Kidney (tissue), 22 donors: ENCODE data around the gene WASF2. TPM values are rescaled to one million over a fixed set of nuclear protein-coding genes. Genes with fewer than 3 reads are reported as not detected.
"Not testable (repeated sequence)": the region's sequence is repeated elsewhere in the genome, so short reads cannot be mapped to it uniquely, and the experiment has no call there.

Experiments used
- DNase-seq, 5 donors: peaks; one replicate each; pipeline ENCODE4 v3.0.0-alpha.2; 2013 to 2020
- FAIRE-seq: peaks from 2 replicates; lab custom pipeline; 2012; peaks lifted over from hg19 to GRCh38; lab: Jason Lieb, UNC
- H3K27ac ChIP-seq, 2 donors: one replicate each; pipeline ENCODE4 v1.7.0; 2013; ENCODE audit warnings: low read depth in 2 of 2, low read length in 2 of 2, inconsistent platforms in 1 of 2
- H3K27me3 ChIP-seq: one replicate; pipeline ENCODE4 v1.7.1; 2013; ENCODE audit warnings: low read length, inconsistent platforms; ENCODE audit not compliant: control insufficient read depth, insufficient read depth
- H3K36me3 ChIP-seq, 3 donors: one replicate each; pipeline versions ENCODE4 v1.7.0 to v1.7.1; 2013; ENCODE audit warnings: low read length in 3 of 3, control low read depth in 1 of 3, inconsistent platforms in 1 of 3; ENCODE audit not compliant: insufficient read depth in 3 of 3, control insufficient read depth in 2 of 3
- H3K4me1 ChIP-seq, 3 donors: one replicate each; pipeline versions ENCODE4 v1.7.0 to v1.7.1; 2013; ENCODE audit warnings: low read length in 3 of 3, inconsistent platforms in 1 of 3, low read depth in 1 of 3; ENCODE audit not compliant: control insufficient read depth in 2 of 3, insufficient read depth in 2 of 3
- H3K4me3 ChIP-seq, 3 donors: one replicate each; pipeline versions ENCODE4 v1.7.0 to v1.8.1; 2013; ENCODE audit warnings: low read length in 3 of 3, control low read depth in 1 of 3, inconsistent platforms in 1 of 3
- H3K9ac ChIP-seq, 3 donors: one replicate each; pipeline versions ENCODE4 v1.7.0 to v1.7.1; 2013; ENCODE audit warnings: low read length in 3 of 3, control low read depth in 1 of 3, inconsistent platforms in 1 of 3
- H3K9me3 ChIP-seq, 3 donors: one replicate each; pipeline versions ENCODE4 v1.7.0 to v1.7.1; 2013; ENCODE audit warnings: low read length in 3 of 3, control low read depth in 1 of 3, inconsistent platforms in 1 of 3; ENCODE audit not compliant: control insufficient read depth in 2 of 3, insufficient read depth in 1 of 3
- intact Hi-C: fragments of 100-400 bp; cut with DNase I; formaldehyde crosslinking; loops from one replicate; pipeline ENCODE4 v1.11.1; 2022
- long read RNA-seq, 10 donors: library from polyadenylated mRNA in 1 of 10; unstranded in 1 of 10; transcript quantifications; one replicate each; pipeline ENCODE4 v2.0.0 and lab custom pipeline, GENCODE V29; 2021 to 2026
- polyA plus RNA-seq: library from polyadenylated mRNA; stranded (reverse); fragments of 350-450 nt; fragmentation: Illumina TruSeq; extraction: RNeasy Lipid Tissue Mini Kit (QIAGEN cat#74804); gene quantifications from one replicate; pipeline ENCODE4 v1.2.3, GENCODE V29; 2014; ENCODE audit warnings: low read depth, low replicate concordance; ENCODE audit not compliant: insufficient read depth
- total RNA-seq: library from RNA; stranded (reverse); fragmentation: NEBNext Ultra II Directional; extraction: Animal tissue kit (Norgen Biotek cat#: 25700); gene quantifications from one replicate; pipeline ENCODE4 v1.2.1, GENCODE V29; 2021
- TF ChIP-seq, protein P1 (sequence below): IDR thresholded peaks from 3 replicates; pipeline ENCODE4 v1.5.1; 2012; ENCODE audit warnings: mild to moderate bottlenecking, moderate library complexity, borderline replicate concordance; ENCODE audit not compliant: insufficient read depth; ENCODE audit errors: extremely low read depth
- donor health status: control.
- donor health status: control.
- donor health status: control.
- donor health status: control.
- donor health status: control.
- donor health status: DM: yes; HTN: yes; CAD: no.
- donor health status: Normal renal cell carcinoma (clear cell type).

The WASF2 gene, protein sequence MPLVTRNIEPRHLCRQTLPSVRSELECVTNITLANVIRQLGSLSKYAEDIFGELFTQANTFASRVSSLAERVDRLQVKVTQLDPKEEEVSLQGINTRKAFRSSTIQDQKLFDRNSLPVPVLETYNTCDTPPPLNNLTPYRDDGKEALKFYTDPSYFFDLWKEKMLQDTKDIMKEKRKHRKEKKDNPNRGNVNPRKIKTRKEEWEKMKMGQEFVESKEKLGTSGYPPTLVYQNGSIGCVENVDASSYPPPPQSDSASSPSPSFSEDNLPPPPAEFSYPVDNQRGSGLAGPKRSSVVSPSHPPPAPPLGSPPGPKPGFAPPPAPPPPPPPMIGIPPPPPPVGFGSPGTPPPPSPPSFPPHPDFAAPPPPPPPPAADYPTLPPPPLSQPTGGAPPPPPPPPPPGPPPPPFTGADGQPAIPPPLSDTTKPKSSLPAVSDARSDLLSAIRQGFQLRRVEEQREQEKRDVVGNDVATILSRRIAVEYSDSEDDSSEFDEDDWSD
- total RNA-seq (159 TPM), polyA plus RNA-seq (23.9 TPM)
- long read RNA-seq, donor 1, full-length matches to known transcripts = 13 of 77 reads
- long read RNA-seq, donor 1, partial matches to known transcripts = 64 of 77 reads
- long read RNA-seq, donor 1, other reads (novel, unspliced or antisense) = 0 of 77 reads
- long read RNA-seq, donor 2, full-length matches to known transcripts = 9 of 55 reads
- long read RNA-seq, donor 2, partial matches to known transcripts = 46 of 55 reads
- long read RNA-seq, donor 2, other reads (novel, unspliced or antisense) = 0 of 55 reads
- long read RNA-seq, donor 3, full-length matches to known transcripts = 7 of 82 reads
- long read RNA-seq, donor 3, partial matches to known transcripts = 75 of 82 reads
- long read RNA-seq, donor 3, other reads (novel, unspliced or antisense) = 0 of 82 reads
- long read RNA-seq, donor 4, full-length matches to known transcripts = 16 of 65 reads
- long read RNA-seq, donor 4, partial matches to known transcripts = 49 of 65 reads
- long read RNA-seq, donor 4, other reads (novel, unspliced or antisense) = 0 of 65 reads
- long read RNA-seq, donor 5, full-length matches to known transcripts = 1 of 1 reads
- long read RNA-seq, donor 5, partial matches to known transcripts = 0 of 1 reads
- long read RNA-seq, donor 5, other reads (novel, unspliced or antisense) = 0 of 1 reads
- long read RNA-seq, donor 6 = 0 reads
- long read RNA-seq, donor 7, partial matches to known transcripts = 45 of 129 reads
- long read RNA-seq, donor 7, other reads (novel, unspliced or antisense) = 84 of 129 reads
- long read RNA-seq, donor 8, full-length matches to known transcripts = 9 of 64 reads
- long read RNA-seq, donor 8, partial matches to known transcripts = 55 of 64 reads
- long read RNA-seq, donor 8, other reads (novel, unspliced or antisense) = 0 of 64 reads
- long read RNA-seq, donor 9, full-length matches to known transcripts = 2 of 24 reads
- long read RNA-seq, donor 9, partial matches to known transcripts = 22 of 24 reads
- long read RNA-seq, donor 9, other reads (novel, unspliced or antisense) = 0 of 24 reads
- long read RNA-seq, donor 10, full-length matches to known transcripts = 12 of 74 reads
- long read RNA-seq, donor 10, partial matches to known transcripts = 62 of 74 reads
- long read RNA-seq, donor 10, other reads (novel, unspliced or antisense) = 0 of 74 reads

DNA sequence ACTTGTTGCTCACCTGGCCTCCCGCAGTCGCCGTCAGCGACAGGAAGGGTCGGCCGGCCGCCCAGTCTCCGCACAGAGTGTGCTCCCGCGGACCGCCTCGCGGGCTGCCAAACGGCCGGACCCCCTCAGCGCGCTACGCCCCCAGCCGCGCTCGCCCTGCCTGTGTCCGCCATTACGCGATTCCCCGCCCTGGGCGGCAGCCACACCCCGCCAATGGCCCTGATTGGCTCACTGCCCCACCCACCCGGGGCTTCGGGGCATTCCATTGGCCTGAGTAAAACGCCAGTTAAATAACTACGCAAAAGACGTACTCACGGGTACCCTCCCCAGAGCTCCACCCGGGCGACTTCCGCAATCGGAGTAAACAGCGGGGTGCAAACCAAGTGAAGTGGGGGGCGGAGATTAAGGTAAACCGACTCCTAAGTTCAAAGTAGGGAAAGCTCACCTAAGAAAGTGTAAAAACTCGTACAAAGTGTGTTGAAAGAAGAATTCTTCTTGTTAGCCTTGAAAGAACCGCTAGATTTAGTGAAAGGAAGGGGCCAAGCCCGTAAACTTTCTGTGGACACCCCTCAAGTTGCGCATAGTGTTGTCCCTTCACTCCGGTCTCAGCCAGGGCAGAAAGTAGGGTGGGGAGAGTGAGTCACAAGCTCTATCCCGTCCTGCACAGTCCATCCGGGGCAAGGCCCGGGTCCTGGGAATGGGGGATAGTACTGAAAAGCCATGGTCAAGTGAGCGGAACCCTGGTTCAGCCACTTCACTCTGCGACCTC lies at the start of gene WASF2:
TSS of gene WASF2 (minus strand) at position 195 of the 769 bp plus-strand sequence. CDS start 61,277 bp downstream, outside the sequence.
- intact Hi-C loops = no loop called here
- FAIRE-seq = peak; percentile 88
- H3K4me3 ChIP-seq = peak within 1 kb of the TSS; percentile 99
- H3K9ac ChIP-seq = peak within 1 kb of the TSS; percentile 96 to 98 (median 97)
- H3K27me3 ChIP-seq = no peaks in the 10 kb centered on the region
- peak within 1 kb of the TSS; percentile 97 to 98 for H3K27ac ChIP-seq
- peaks cover 0 to 8% (median 7%) of the 10 kb centered on the region in 3 donors for H3K4me1 ChIP-seq
- TF ChIP-seq, protein P1, sequence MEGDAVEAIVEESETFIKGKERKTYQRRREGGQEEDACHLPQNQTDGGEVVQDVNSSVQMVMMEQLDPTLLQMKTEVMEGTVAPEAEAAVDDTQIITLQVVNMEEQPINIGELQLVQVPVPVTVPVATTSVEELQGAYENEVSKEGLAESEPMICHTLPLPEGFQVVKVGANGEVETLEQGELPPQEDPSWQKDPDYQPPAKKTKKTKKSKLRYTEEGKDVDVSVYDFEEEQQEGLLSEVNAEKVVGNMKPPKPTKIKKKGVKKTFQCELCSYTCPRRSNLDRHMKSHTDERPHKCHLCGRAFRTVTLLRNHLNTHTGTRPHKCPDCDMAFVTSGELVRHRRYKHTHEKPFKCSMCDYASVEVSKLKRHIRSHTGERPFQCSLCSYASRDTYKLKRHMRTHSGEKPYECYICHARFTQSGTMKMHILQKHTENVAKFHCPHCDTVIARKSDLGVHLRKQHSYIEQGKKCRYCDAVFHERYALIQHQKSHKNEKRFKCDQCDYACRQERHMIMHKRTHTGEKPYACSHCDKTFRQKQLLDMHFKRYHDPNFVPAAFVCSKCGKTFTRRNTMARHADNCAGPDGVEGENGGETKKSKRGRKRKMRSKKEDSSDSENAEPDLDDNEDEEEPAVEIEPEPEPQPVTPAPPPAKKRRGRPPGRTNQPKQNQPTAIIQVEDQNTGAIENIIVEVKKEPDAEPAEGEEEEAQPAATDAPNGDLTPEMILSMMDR = no peak
- no peaks in the 10 kb centered on the region for H3K36me3 ChIP-seq
- no peaks in the 10 kb centered on the region for H3K9me3 ChIP-seq
- peak; percentile 98 to 99 (median 99) for DNase-seq

DNA sequence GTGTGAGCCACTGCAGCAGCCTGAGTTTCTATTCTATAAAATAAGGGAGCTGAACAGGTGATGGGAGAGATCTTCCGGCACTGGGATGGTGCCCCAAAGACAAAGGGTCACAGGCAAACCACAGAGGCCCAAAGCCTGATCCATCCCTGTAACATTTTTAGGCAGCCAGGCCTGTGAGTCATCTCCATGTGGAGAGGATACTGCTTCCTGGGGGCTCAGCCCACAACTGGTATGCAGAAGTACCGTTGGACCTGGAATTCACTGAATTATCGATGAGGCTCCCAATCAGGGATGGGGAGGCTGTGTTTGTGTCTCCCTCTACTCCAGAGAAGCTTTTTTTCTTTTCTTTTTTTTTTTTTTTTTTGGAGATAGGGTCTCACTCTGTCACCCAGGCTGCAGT lies 48.8 kb upstream of the WASF2 start:
- H3K27me3 ChIP-seq = no peaks in the 10 kb centered on the region
- H3K4me3 ChIP-seq = no peak overlapping the region
- peaks cover 3 to 31% (median 9%) of the 10 kb centered on the region in 3 donors for H3K4me1 ChIP-seq
- H3K36me3 ChIP-seq = peaks cover 4 to 10% (median 5%) of the 10 kb centered on the region in 3 donors
- intact Hi-C loops = no loop called here
- no peak overlapping the region for H3K27ac ChIP-seq
- DNase-seq = no peak
- TF ChIP-seq, protein P1 = no peak
- H3K9me3 ChIP-seq = no peaks in the 10 kb centered on the region
- no peak for FAIRE-seq
- no peak overlapping the region for H3K9ac ChIP-seq

DNA sequence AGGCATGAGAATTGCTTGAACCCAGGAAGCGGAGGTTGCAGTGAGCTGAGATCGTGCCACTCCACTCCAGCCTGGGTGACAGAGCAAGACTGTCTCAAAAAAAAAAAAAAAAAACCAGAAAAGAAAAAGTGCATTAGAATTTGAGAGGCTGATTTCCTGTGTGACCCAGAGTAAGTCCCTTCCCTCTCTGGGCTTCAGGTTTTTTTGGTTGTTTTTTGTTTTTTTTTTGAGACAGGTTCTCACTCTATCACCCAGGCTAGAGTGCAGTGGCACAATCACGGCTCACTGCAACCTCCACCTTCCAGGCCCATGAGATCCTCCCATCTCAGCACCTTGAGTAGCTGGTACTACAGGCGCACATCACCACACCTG lies 48.3 kb upstream of the WASF2 start:
- H3K27me3 ChIP-seq, intact Hi-C loops, DNase-seq, H3K27ac ChIP-seq, H3K4me3 ChIP-seq, H3K9ac ChIP-seq, FAIRE-seq, H3K9me3 ChIP-seq: not testable (repeated sequence)
- peaks cover 3 to 31% (median 9%) of the 10 kb centered on the region in 3 donors for H3K4me1 ChIP-seq
- H3K36me3 ChIP-seq = peaks cover 5 to 11% (median 6%) of the 10 kb centered on the region in 3 donors
